Measurements from ENCODE around the gene PREX1.

The PREX1 gene

DNA sequence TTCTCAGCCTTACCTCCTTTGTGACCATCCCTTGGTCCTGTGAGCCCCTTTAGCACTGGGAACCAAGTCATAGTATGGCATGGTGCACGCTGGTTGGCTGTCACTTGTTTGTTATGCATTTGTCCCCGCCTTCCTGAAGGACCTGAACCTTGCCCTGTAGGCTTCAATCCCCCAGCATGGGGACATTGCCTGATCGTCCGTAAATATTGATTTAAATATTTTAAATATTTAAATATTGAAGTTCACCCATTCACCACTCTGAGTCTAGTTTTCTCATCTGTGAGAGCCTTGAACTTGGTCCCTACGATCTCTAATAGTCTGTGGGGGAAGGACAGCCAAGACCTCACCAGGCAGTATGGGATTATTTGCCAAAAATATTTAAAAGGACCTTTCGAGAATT, 23.8 kb upstream of the PREX1 start:
- Histone ChIP-seq H3K36me3 (ENCODE audit: insufficient read depth, insufficient read length, low read length) (no peaks in the 10 kb centered on the region), H3K9ac (ENCODE audit: insufficient read length, low read depth) (no peak overlapping the region), H3K27me3 (ENCODE audit: insufficient read depth, insufficient read length) (peaks cover 4% of the 10 kb centered on the region), H3K9me3 (ENCODE audit: insufficient read depth, low read length) (no peaks in the 10 kb centered on the region), H3K4me1 (ENCODE audit: insufficient read depth, insufficient read length) (peaks cover 14% of the 10 kb centered on the region), H3K4me3 (ENCODE audit: insufficient read length, low read depth) (no peak overlapping the region)
- TF ChIP-seq SUZ12 (IDR thresholded peaks at IDR 0.05; ENCODE audit: extremely low read depth, insufficient read depth, insufficient read length) (no peak), YY1 (IDR thresholded peaks at IDR 0.05; ENCODE audit: insufficient read depth, insufficient read length) (no peak), ZNF274 (IDR thresholded peaks at IDR 0.05; ENCODE audit: low read depth, low read length) (no peak)
- DNase-seq (ENCODE audit: low read depth, low spot score), result no peak

DNA sequence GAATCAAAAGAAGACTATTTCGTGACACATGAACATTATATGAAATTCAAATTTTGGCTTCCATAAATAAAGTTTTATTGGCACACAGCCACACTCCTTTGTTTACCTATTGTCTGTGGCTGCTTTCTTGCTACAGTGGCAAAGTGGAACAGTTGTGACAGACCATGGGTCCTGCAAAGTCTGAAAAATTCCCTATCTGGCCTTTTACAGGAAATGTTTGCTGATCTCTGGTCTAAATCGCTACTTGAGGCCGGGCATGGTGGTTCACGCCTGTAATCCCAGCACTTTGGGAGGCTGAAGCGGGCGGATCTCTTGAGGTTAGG, 23.1 kb upstream of the PREX1 start:
- Histone ChIP-seq H3K9me3 (ENCODE audit: insufficient read depth, low read length) (no peaks in the 10 kb centered on the region), H3K9ac (ENCODE audit: insufficient read length, low read depth) (no peak overlapping the region), H3K4me1 (ENCODE audit: insufficient read depth, insufficient read length) (peaks cover 10% of the 10 kb centered on the region), H3K36me3 (ENCODE audit: insufficient read depth, insufficient read length, low read length) (no peaks in the 10 kb centered on the region), H3K4me3 (ENCODE audit: insufficient read length, low read depth) (no peak overlapping the region), H3K27me3 (ENCODE audit: insufficient read depth, insufficient read length) (peaks cover 4% of the 10 kb centered on the region)
- no peak for DNase-seq (ENCODE audit: low read depth, low spot score)
- no peak for TF ChIP-seq ZNF274 (IDR thresholded peaks at IDR 0.05; ENCODE audit: low read depth, low read length)
- no peak for TF ChIP-seq SUZ12 (IDR thresholded peaks at IDR 0.05; ENCODE audit: extremely low read depth, insufficient read depth, insufficient read length)

DNA sequence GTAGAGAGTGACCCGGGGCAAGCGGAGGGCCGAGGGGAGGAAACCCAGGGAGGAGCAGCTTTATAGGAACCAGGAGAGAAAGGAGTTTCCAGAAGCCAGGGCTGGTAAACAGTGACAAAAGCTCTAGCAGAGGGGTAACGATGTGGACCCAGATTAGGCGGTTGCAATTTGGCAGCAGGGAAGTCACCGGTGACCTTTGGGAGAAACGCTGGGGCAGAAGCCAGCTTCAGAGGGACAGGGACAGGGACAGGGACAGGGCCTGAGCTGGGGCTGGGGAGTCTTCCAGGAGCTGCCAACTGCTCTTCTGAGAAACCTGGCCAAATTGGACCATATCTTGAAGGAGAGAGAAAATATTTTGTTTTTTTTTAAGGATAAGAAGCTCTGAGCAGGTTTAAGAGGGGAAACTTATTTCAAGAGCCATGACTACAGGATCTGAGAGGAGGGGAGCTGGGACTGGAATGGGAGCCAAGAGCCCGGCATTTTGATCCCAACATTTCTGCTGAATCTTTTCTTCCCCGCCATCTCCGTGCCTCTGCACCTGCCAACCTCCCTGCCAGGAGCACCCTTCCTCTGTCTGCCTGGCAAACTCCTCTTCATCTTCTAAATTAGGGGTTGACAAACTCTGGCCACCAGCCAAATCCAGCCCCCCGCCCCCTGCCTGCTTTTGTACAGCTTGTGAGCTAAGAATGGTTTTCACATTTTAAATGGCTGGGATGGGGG, 22.6 kb upstream of the PREX1 start:
- DNase-seq (ENCODE audit: low read depth, low spot score), result no peak
- no peak for TF ChIP-seq SUZ12 (IDR thresholded peaks at IDR 0.05; ENCODE audit: extremely low read depth, insufficient read depth, insufficient read length)
- no peak for TF ChIP-seq YY1 (IDR thresholded peaks at IDR 0.05; ENCODE audit: insufficient read depth, insufficient read length)
- no peak for TF ChIP-seq ZNF274 (IDR thresholded peaks at IDR 0.05; ENCODE audit: low read depth, low read length)

DNA sequence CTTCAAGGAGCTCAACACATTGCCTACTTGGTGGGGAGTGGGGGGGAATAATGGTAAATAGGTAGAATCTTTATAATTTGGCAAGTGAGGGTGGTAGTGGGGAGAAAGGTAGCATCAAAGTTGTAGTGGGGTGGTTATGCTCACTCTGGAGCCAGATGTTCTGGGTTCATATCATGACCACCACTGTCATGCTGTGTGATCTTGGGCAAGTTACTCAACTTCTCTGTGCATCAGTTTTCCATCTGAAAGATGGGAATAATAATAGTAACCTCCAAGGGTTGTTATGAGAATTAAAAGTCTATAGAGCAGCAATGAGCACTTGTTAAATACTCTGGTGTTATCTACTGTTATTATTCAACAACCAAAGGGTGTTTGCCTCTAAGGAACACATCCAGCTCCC, 22.0 kb upstream of the PREX1 start:
- no peak for DNase-seq (ENCODE audit: low read depth, low spot score)
- Histone ChIP-seq H3K36me3 (ENCODE audit: insufficient read depth, insufficient read length, low read length) (no peaks in the 10 kb centered on the region), H3K4me3 (ENCODE audit: insufficient read length, low read depth) (no peak overlapping the region), H3K4me1 (ENCODE audit: insufficient read depth, insufficient read length) (peaks cover 10% of the 10 kb centered on the region), H3K9me3 (ENCODE audit: insufficient read depth, low read length) (no peaks in the 10 kb centered on the region), H3K27me3 (ENCODE audit: insufficient read depth, insufficient read length) (peaks cover 4% of the 10 kb centered on the region), H3K9ac (ENCODE audit: insufficient read length, low read depth) (no peak overlapping the region)
- no peak for TF ChIP-seq SUZ12 (IDR thresholded peaks at IDR 0.05; ENCODE audit: extremely low read depth, insufficient read depth, insufficient read length)
- no peak for TF ChIP-seq ZNF274 (IDR thresholded peaks at IDR 0.05; ENCODE audit: low read depth, low read length)
- no peak for TF ChIP-seq YY1 (IDR thresholded peaks at IDR 0.05; ENCODE audit: insufficient read depth, insufficient read length)

More for the DNA sequence above, 22.6 kb upstream of the PREX1 start:
- no peak overlapping the region for H3K9ac ChIP-seq (ENCODE audit: insufficient read length, low read depth)
- no peak overlapping the region for H3K4me3 ChIP-seq (ENCODE audit: insufficient read length, low read depth)
- H3K4me1 ChIP-seq (ENCODE audit: insufficient read depth, insufficient read length), result peaks cover 10% of the 10 kb centered on the region
- H3K9me3 ChIP-seq (ENCODE audit: insufficient read depth, low read length), result no peaks in the 10 kb centered on the region
- peaks cover 4% of the 10 kb centered on the region for H3K27me3 ChIP-seq (ENCODE audit: insufficient read depth, insufficient read length)
- no peaks in the 10 kb centered on the region for H3K36me3 ChIP-seq (ENCODE audit: insufficient read depth, insufficient read length, low read length)

DNA sequence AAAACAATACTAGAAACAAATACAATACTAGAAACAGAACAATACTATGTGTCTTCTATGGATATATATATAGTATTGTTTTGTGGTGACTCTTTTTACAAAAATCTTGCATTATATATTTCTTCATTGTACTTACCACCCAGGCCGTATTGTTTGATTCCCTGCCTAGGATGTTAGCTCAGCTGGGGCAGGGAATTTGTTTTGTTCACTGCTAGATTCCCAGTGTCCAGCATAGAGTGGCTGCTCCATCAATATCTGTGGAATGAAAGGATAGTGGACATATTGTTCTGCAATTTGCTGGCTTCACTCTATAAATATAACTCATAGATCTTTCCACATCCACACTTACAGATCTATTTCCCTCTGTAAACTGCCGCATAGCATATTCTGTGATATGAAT, 21.5 kb upstream of the PREX1 start:
- Histone ChIP-seq H3K27me3 (ENCODE audit: insufficient read depth, insufficient read length) (no peaks in the 10 kb centered on the region), H3K4me1 (ENCODE audit: insufficient read depth, insufficient read length) (peaks cover 10% of the 10 kb centered on the region), H3K9me3 (ENCODE audit: insufficient read depth, low read length) (no peaks in the 10 kb centered on the region), H3K9ac (ENCODE audit: insufficient read length, low read depth) (no peak overlapping the region), H3K36me3 (ENCODE audit: insufficient read depth, insufficient read length, low read length) (no peaks in the 10 kb centered on the region), H3K4me3 (ENCODE audit: insufficient read length, low read depth) (no peak overlapping the region)
- TF ChIP-seq ZNF274 (IDR thresholded peaks at IDR 0.05; ENCODE audit: low read depth, low read length) (no peak), SUZ12 (IDR thresholded peaks at IDR 0.05; ENCODE audit: extremely low read depth, insufficient read depth, insufficient read length) (no peak), YY1 (IDR thresholded peaks at IDR 0.05; ENCODE audit: insufficient read depth, insufficient read length) (no peak)
- no peak for DNase-seq (ENCODE audit: low read depth, low spot score)

DNA sequence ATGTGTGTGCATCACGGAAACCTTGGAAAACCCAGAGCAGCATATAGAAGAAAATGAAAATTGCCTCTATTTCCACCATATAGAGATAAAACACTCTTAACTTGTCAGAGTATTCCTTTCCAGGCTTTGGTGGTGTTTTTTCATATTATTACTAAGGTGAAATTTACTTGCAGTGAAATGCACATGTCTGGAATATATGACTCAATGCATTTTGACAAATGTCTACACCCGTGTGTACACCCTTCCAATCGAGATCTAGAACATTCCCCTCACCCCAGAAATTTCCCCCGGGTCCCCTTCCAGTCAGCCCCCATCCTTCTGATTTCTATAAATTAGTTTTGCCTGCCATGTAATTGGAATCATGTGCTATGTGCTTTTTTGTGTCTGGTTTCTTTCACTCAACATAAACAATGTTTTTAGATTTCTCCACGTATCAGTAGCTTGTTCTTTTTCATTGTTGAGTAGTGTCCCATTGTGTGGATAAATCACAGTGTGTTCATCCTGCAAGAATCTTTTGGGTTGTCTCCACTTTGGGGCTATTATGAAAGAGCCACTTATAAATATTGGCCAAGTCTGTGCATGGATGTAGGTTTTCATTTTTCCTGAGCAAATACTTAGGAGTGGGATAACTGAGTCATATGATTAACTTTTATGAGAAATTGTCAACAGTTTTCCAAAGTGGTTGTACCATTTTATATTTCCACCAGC, 19.9 kb upstream of the PREX1 start:
- H3K4me1 ChIP-seq (ENCODE audit: insufficient read depth, insufficient read length), result peaks cover 3% of the 10 kb centered on the region
- H3K27me3 ChIP-seq (ENCODE audit: insufficient read depth, insufficient read length), result no peaks in the 10 kb centered on the region
- no peak overlapping the region for H3K9ac ChIP-seq (ENCODE audit: insufficient read length, low read depth)
- H3K4me3 ChIP-seq (ENCODE audit: insufficient read length, low read depth), result no peak overlapping the region
- no peaks in the 10 kb centered on the region for H3K36me3 ChIP-seq (ENCODE audit: insufficient read depth, insufficient read length, low read length)
- TF ChIP-seq ZNF274 (IDR thresholded peaks at IDR 0.05; ENCODE audit: low read depth, low read length) (no peak), YY1 (IDR thresholded peaks at IDR 0.05; ENCODE audit: insufficient read depth, insufficient read length) (no peak), SUZ12 (IDR thresholded peaks at IDR 0.05; ENCODE audit: extremely low read depth, insufficient read depth, insufficient read length) (no peak)
- no peaks in the 10 kb centered on the region for H3K9me3 ChIP-seq (ENCODE audit: insufficient read depth, low read length)
- DNase-seq (ENCODE audit: low read depth, low spot score), result no peak

All from NT2/D1 (cell line).